Gastrocnemius medialis (tissue), 4 donors: ENCODE measurements around the gene USP7. TPM values are rescaled to one million over a fixed set of nuclear protein-coding genes. Genes with fewer than 3 reads are reported as not detected.

Source experiments
- ATAC-seq, 2 donors: fragments of 150-250 bp; one replicate each; pipeline ENCODE4 v1.9.1; 2016
- DNase-seq, 2 donors: peaks; one replicate each; pipeline ENCODE4 v3.0.0-alpha.2; 2019
- H3K27ac ChIP-seq, 4 donors: fragments of 200-600 bp; sonication (generic); 1 replicate in 1 of 4; 2 replicates in 3 of 4; pipeline ENCODE4 v1.5.1; 2016 to 2018; ENCODE audit warnings: mild to moderate bottlenecking in 2 of 4, moderate library complexity in 1 of 4
- H3K27me3 ChIP-seq, 3 donors: fragments of 200-600 bp; sonication (generic) in 2 of 3; 1 replicate in 1 of 3; 2 replicates in 2 of 3; pipeline versions ENCODE4 v1.5.1 to v1.6.0; 2016 to 2019; ENCODE audit warnings: mild to moderate bottlenecking in 1 of 3, moderate library complexity in 1 of 3
- H3K36me3 ChIP-seq, 2 donors: fragments of 200-600 bp; sonication (generic) in 1 of 2; one replicate each; pipeline ENCODE4 v1.5.1; 2017 to 2018
- H3K4me1 ChIP-seq, 2 donors: fragments of 200-600 bp; sonication (generic) in 1 of 2; one replicate each; pipeline ENCODE4 v1.5.1; 2016 to 2017; ENCODE audit warnings: mild to moderate bottlenecking in 2 of 2
- H3K4me3 ChIP-seq, 4 donors: fragments of 200-600 bp; sonication (generic) in 3 of 4; 1 replicate in 1 of 4; 2 replicates in 3 of 4; pipeline ENCODE4 v1.5.1; 2016 to 2019; ENCODE audit warnings: mild to moderate bottlenecking in 2 of 4
- H3K9me3 ChIP-seq, 3 donors: fragments of 200-600 bp; sonication (generic) in 2 of 3; 1 replicate in 1 of 3; 2 replicates in 2 of 3; pipeline ENCODE4 v1.5.1; 2016 to 2019
- POLR2A ChIP-seq, 2 donors: fragments of 450-650 bp; IDR thresholded peaks; one replicate each; pipeline ENCODE4 v1.6.1; 2017; ENCODE audit warnings: antibody characterized with exemption in 2 of 2, mild to moderate bottlenecking in 2 of 2, moderate library complexity in 2 of 2
- in situ Hi-C, 4 donors: fragments of 200-750 bp; cut with MboI; loops; one replicate each; pipeline versions ENCODE4 v1.15.0 to v1.8.0; 2017; ENCODE audit warnings: low sequenced_read_pairs in 4 of 4
- intact Hi-C: fragments of 100-400 bp; cut with DNase I; formaldehyde crosslinking; loops from one replicate; pipeline ENCODE4 v1.15.1; 2023; ENCODE audit warnings: low total_unique reads
- total RNA-seq, 4 donors: library from RNA; depleted of rRNA; stranded (reverse); fragments of >200 nt; gene quantifications; one replicate each; pipeline versions ENCODE4 v1.1.0 to v1.2.3, GENCODE V29; 2016
- TF ChIP-seq, protein P1 (sequence below), 5 experiments: fragments of 450-650 bp in 3 of 5; fragments of 200-600 bp in 2 of 5; sonication (generic) in 2 of 5; IDR thresholded peaks in 4 of 5; conservative IDR thresholded peaks in 1 of 5; 1 replicate in 4 of 5; 2 replicates in 1 of 5; pipeline ENCODE4 v1.5.1; 2016 to 2019; ENCODE audit warnings: antibody characterized with exemption in 5 of 5, mild to moderate bottlenecking in 3 of 5, moderate library complexity in 3 of 5

USP7 gene
- total RNA-seq, 4 donors from 2014 or later, result 79.7 to 99.2 (median 85.6) TPM

DNA sequence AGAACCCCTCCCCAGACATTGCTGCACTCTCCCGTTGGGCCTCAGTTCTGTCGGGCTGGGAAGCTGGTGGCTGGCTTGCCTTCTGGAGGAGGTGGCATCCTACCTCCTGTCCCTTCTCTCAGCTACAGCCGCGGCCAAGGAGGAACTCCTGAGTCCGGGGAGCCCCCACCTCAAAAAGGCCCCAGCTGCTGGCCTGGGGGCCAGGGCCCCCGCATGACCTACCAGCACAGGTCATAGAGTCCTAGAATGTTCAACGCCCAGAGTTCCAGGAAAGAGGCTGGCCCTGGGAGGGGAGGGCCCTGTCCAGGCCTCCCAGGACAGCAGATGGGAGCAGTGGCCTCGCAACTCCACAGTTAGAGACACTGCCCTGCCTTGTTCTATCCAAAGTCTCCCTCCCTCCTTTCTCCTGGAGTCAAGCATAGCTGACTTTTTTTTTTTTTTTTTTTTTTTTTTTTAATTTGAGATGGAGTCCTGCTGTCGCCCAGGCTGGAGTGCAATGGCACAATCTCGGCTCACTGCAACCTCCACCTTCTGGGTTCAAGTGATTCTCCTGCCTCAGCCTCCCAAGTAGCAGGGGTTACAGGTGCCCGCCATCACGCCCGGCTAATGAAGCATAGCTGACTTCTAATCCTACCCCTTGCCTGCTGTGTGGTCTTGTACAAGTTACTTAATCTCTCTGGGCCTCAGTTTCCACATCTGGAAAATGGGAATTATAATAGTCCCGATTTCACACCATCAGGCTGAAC is 102.0 kb downstream of the USP7 start:
- Histone ChIP-seq H3K4me3 (peak overlapping the region in 1 of 4 donors; percentile 10), H3K4me1 (peaks cover 21 to 36% of the 10 kb centered on the region in 2 donors), H3K27me3 (peaks cover 12 to 22% (median 18%) of the 10 kb centered on the region in 3 donors), H3K9me3 (no peaks in the 10 kb centered on the region), H3K36me3 (peaks cover 0 to 9% of the 10 kb centered on the region in 2 donors), H3K27ac (peak overlapping the region; percentile 34 to 65 (median 48))
- intact Hi-C loops (no loop called here), in situ Hi-C loops (no loop called here)
- ATAC-seq (peak in 1 of 2 donors; percentile 26), DNase-seq (peak in 1 of 2 donors; percentile 44)
- TF ChIP-seq, protein P1, sequence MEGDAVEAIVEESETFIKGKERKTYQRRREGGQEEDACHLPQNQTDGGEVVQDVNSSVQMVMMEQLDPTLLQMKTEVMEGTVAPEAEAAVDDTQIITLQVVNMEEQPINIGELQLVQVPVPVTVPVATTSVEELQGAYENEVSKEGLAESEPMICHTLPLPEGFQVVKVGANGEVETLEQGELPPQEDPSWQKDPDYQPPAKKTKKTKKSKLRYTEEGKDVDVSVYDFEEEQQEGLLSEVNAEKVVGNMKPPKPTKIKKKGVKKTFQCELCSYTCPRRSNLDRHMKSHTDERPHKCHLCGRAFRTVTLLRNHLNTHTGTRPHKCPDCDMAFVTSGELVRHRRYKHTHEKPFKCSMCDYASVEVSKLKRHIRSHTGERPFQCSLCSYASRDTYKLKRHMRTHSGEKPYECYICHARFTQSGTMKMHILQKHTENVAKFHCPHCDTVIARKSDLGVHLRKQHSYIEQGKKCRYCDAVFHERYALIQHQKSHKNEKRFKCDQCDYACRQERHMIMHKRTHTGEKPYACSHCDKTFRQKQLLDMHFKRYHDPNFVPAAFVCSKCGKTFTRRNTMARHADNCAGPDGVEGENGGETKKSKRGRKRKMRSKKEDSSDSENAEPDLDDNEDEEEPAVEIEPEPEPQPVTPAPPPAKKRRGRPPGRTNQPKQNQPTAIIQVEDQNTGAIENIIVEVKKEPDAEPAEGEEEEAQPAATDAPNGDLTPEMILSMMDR (IDR thresholded peaks at IDR 0.05 in 4 of 5, conservative IDR thresholded peaks at IDR 0.05 in 1 of 5), result no peak
- no peak for TF ChIP-seq POLR2A (IDR thresholded peaks at IDR 0.05)

DNA sequence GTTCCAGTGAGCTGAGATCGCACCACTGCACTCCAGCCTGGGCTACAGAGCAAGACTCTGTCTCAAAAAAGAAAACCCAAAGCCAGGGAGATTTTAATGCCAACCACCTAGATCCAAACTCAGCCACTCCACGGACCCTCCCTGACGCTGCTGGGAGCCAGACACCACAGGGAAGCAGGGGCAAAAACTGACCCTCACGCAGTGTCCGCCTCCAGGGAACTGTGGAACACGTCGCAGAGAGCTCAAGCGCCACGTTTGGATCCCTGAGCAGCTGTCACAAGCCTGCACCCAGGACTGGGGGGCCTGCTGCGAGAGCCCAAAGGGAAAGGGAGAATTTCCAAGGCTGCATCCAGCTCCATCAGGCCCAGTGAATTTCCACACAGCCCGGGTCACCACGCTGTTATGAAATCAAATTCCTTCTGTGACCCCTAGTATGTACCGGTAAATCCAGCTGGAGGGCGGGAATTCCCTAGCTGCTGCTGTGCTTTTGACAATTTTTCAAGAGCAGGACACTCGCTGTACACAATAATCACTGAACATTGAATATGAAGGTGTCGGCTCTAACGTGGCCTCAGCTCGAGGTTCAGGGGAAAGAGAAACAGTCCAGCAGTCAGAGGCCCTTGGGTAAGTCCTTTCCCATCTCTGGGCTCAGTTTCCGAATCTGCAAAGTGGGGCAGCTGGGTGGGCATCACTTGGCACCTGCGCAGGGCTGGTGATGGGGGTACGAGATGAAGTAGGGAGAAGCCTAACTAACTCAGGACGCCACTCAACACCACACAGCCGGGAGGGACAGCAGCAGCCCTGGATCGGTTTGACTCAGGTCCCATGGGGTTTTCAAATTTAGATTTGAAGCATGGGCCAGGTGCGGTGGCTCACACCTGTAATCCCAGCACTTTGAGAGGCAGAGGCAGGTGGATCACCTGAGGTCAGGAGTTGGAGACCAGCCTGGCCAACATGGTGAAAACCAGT is 103.5 kb downstream of the USP7 start:
- intact Hi-C loops, result no loop called here
- Histone ChIP-seq H3K4me3 (no peak overlapping the region), H3K27ac (peak overlapping the region; percentile 49 to 74 (median 60)), H3K36me3 (peaks cover 0 to 19% of the 10 kb centered on the region in 2 donors), H3K4me1 (peaks cover 8 to 25% of the 10 kb centered on the region in 2 donors), H3K9me3 (no peaks in the 10 kb centered on the region), H3K27me3 (peaks cover 0 to 7% (median 4%) of the 10 kb centered on the region in 3 donors)
- no peak for TF ChIP-seq POLR2A (IDR thresholded peaks at IDR 0.05)
- TF ChIP-seq, protein P1 (IDR thresholded peaks at IDR 0.05 in 4 of 5, conservative IDR thresholded peaks at IDR 0.05 in 1 of 5), result no peak
- in situ Hi-C loops, result loop anchor here in 1 of 4 donors (10.0 kb wide), 1 partner anchor 55 kb away; no protein-coding TSS in a partner anchor
- DNase-seq (peak; percentile 54 to 74), ATAC-seq (peak; percentile 60 to 61)

DNA sequence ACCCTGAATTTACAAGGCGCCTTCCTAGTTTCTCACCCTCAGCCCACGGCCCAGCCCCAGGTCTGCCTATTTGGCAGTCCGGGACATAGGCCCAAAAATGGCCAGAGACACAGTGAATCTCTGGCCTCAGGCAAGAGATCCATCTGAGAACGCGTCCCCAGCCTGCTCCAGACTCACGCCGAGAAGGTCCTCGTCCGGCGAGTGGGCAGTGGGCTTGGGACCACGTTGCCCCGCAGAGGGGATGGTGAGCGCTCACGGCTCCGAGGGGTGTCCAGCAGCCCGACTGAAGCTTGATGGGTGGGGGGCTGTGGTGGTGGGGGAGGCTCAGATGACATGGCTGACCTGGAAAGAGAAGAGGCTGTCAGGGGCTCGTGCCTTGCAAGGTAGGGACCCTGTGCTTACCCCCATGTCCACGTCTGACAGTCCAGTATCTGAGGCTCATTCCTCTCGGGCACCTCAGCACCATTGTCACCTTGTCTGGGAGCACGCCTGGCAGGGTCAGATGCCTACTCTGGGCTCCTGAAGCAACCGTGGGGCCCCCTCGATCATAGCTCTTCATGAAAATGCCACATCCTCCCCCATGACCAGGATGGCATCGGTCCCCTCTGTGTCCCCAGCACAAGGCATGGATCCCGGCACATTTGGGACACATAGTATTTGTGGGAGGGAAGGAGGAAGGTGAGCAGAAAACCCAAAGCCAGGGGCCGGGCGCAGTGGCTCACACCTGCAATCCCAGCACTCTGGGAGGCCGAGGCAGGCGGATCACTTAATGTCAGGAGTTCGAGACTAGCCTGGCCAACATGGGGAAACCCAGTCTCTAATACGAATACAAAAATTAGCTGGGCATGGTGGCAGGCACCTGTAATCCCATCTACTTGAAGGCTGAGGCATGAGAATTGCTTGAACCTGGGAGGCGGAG is 104.5 kb downstream of the USP7 start:
- H3K27ac ChIP-seq, result peak overlapping the region; percentile 49 to 74 (median 60)
- H3K9me3 ChIP-seq, result no peaks in the 10 kb centered on the region
- H3K4me3 ChIP-seq, result no peak overlapping the region
- DNase-seq (peak in 1 of 2 donors; percentile 1), ATAC-seq (no peak)
- intact Hi-C loops, result no loop called here
- H3K36me3 ChIP-seq, result peaks cover 0 to 29% of the 10 kb centered on the region in 2 donors
- TF ChIP-seq, protein P1 (IDR thresholded peaks at IDR 0.05 in 4 of 5, conservative IDR thresholded peaks at IDR 0.05 in 1 of 5), result no peak
- TF ChIP-seq POLR2A (IDR thresholded peaks at IDR 0.05), result no peak
- no peaks in the 10 kb centered on the region for H3K27me3 ChIP-seq
- in situ Hi-C loops, result loop anchor here in 1 of 4 donors (10.0 kb wide), 1 partner anchor 54 kb away; no protein-coding TSS in a partner anchor
- peaks cover 0 to 20% of the 10 kb centered on the region in 2 donors for H3K4me1 ChIP-seq

DNA sequence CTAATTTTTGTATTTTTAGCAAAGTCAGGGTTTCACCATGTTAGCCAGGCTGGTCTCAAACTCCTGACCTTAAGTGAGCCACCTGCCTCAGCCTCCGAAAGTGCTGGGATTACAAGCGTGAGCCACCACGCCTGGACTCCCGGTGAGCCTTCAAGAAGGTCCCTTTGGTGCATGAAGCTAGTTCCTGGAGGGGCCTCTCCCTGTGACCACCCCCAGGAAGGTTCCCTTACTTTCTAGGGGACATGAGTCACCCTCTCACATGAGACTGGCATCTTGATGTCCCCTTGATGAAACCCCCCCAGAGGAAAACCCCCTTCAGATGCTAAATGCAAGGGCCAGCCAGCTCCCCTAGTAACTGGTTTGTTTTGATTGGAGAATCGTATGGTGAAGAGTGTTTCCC is 107.7 kb downstream of the USP7 start:
- ATAC-seq (no peak), DNase-seq (no peak)
- intact Hi-C loops, result no loop called here
- no peaks in the 10 kb centered on the region for H3K9me3 ChIP-seq
- in situ Hi-C loops, result loop anchor here in 1 of 4 donors (10.0 kb wide), 1 partner anchor 51 kb away; no protein-coding TSS in a partner anchor
- H3K27ac ChIP-seq, result no peak overlapping the region
- H3K27me3 ChIP-seq, result no peaks in the 10 kb centered on the region
- no peak for TF ChIP-seq POLR2A (IDR thresholded peaks at IDR 0.05)
- TF ChIP-seq, protein P1 (IDR thresholded peaks at IDR 0.05 in 4 of 5, conservative IDR thresholded peaks at IDR 0.05 in 1 of 5), result no peak
- H3K4me1 ChIP-seq, result peaks cover 0 to 7% of the 10 kb centered on the region in 2 donors
- no peak overlapping the region for H3K4me3 ChIP-seq
- H3K36me3 ChIP-seq, result peaks cover 0 to 45% of the 10 kb centered on the region in 2 donors
